Activated T-helper 1 cell treated with anti-CD3 and anti-CD28 coated beads, Interleukin-12 subunit alpha, Interleukin-12 subunit beta, Interleukin-2, Interleukin-4 antibody, amounts not matched to agents 30 ng/mL and 10 ng/mL and 1 ng/mL, durations not matched to agents 14 hours and 24 hours and 36 hours (primary cell): ENCODE measurements around the gene TIMP2. TPM values are rescaled to one million over a fixed set of nuclear protein-coding genes. Genes with fewer than 3 reads are reported as not detected.
"Not testable (repeated sequence)": the region's sequence is repeated elsewhere in the genome, so short reads cannot be mapped to it uniquely, and the experiment has no call there.

Experiments used
- DNase-seq: peaks from one replicate; pipeline ENCODE4 v3.0.0; 2021; ENCODE audit warnings: low spot score
- H3K27ac Mint-ChIP-seq: one replicate; pipeline ENCODE4 v1.8.0; 2021; ENCODE audit warnings: mild to moderate bottlenecking, mixed read lengths
- H3K27me3 Mint-ChIP-seq: one replicate; pipeline ENCODE4 v1.8.0; 2022; ENCODE audit warnings: mild to moderate bottlenecking, moderate library complexity, mixed read lengths; ENCODE audit not compliant: insufficient read depth
- H3K36me3 Mint-ChIP-seq: one replicate; pipeline ENCODE4 v1.8.0; 2021; ENCODE audit warnings: low read depth, mixed read lengths
- H3K4me1 Mint-ChIP-seq: one replicate; pipeline ENCODE4 v1.8.0; 2021; ENCODE audit warnings: low read depth, mixed read lengths
- H3K4me3 Mint-ChIP-seq: one replicate; pipeline ENCODE4 v1.8.0; 2021; ENCODE audit warnings: mild to moderate bottlenecking, moderate library complexity, mixed read lengths
- H3K9me3 Mint-ChIP-seq: one replicate; pipeline ENCODE4 v1.8.0; 2021; ENCODE audit warnings: mixed read lengths
- intact Hi-C: fragments of 100-400 bp; cut with micrococcal nuclease; formaldehyde crosslinking; loops from one replicate; pipeline ENCODE4 v1.15.1; 2024
- total RNA-seq: library from RNA; stranded (reverse); gene quantifications from 2 replicates; pipeline ENCODE4 v1.2.3, GENCODE V29; 2022

Gene TIMP2
- total RNA-seq, 1 donor from 2014 or later, result 1.1 TPM

DNA sequence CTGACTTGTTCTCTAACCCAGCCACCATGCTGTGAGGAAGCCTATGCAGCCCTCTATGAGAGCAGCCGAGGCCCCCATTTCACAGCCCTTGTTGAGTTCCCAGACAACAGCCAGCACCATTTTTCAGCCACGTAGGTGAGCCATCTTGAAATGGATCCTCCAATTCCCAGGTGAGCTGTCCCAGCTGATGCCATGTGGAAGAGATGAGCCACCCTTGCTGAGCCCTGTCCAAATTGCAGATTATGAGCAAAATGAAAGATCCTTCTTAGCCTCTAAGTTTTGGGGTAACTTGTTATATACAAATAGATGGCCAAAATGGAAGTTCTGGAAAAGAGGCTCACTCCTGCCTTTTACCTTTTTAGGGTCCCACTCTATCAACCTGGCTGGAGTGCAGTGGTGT, 25.7 kb upstream of the TIMP2 start:
- Mint-ChIP-seq H3K9me3 (peaks cover 18% of the 10 kb centered on the region), H3K4me3 (no peak overlapping the region), H3K27me3 (peaks cover 5% of the 10 kb centered on the region), H3K4me1 (no peaks in the 10 kb centered on the region), H3K27ac (no peak overlapping the region), H3K36me3 (no peaks in the 10 kb centered on the region)
- intact Hi-C loops, result no loop called here
- DNase-seq, result no peak

DNA sequence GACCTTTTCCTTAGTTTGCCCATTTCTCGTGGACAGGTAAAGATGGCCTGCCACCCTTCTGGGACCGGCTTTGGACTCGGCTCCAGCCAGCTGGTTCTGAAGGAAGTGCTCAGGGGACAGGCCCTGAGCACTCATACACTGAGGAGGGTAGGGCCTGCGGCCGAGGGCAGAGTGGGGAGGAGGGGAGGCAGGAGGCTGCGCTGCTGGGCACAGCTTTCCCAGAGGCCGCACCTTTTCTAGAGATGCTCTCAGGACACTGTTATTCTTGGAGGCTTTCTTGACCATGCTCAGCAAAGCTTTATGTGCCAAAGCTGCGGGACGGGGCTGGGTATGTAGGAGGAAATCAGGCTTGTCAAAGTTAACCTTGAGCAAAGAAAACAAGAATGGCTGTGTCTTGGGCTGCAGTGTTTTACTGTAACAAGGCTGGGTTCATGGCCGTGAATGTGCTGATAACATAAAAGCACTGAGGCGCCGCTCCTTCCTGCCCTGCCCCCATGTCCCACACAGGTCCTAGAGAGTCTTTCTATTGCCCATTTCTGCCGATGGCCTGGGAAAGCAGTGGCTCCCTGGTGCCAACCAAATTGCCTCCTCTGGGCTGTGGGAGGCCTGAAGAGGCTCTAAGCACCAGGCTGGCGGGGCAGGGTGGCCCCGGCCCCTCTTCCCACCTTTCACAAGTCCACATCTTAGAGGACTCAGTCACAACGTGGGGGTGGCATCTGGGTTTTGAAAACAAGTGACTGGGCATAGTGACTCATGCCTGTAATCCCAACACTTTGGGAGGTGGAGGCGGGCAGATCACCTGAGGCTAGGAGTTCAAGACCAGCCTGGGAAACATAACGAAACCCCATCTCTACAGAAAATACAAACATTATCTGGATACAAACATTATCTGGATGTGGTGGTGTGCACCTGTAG, 22.3 kb upstream of the TIMP2 start:
- H3K27me3 Mint-ChIP-seq, result peaks cover 7% of the 10 kb centered on the region
- intact Hi-C loops, result no loop called here
- H3K4me3 Mint-ChIP-seq, result no peak overlapping the region
- H3K4me1 Mint-ChIP-seq, result no peaks in the 10 kb centered on the region
- H3K9me3 Mint-ChIP-seq, result peaks cover 18% of the 10 kb centered on the region
- no peaks in the 10 kb centered on the region for H3K36me3 Mint-ChIP-seq
- no peak overlapping the region for H3K27ac Mint-ChIP-seq
- DNase-seq, result no peak

DNA sequence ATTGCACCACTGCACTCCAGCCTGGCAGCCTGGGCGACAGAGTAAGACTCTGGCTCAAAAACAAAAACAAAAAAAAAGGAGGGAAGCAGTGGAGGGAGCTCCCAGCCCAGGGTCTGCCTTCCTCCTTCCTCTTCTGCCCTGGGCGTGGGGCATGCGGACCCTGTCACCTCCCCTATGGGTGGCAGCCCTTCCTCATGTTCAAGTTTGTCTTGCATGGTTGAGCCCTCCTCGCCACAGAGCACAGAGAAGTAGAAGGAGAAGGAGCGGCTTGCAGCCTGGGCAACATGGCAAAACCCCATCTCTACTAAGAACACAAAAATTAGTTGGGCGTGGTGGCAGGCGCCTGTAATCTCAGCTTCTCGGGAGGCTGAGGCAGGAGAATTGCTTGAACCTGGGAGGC, 21.4 kb upstream of the TIMP2 start:
- Mint-ChIP-seq H3K9me3 (peaks cover 18% of the 10 kb centered on the region), H3K36me3 (no peaks in the 10 kb centered on the region), H3K4me1 (no peaks in the 10 kb centered on the region), H3K4me3 (no peak overlapping the region), H3K27me3 (peaks cover 7% of the 10 kb centered on the region), H3K27ac (no peak overlapping the region)
- intact Hi-C loops, result no loop called here
- DNase-seq, result no peak

DNA sequence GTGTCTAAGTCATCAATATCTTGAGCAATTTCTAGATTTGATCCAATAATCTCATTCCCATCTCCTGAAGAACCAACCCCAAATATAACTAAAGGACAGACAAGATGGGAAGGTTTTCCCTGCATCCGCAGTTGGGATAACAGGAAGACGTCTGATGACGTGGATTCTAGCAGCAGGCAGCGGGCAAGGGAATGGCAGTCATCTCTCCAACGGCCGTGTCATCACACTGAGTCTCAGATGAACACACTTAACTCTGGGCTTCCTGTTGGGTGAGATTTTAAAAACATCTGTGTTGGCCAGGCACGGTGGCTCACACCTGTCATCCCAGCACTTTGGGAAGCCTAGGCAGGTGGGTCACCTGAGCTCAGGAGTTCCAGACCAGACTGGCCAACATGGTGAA, 20.9 kb upstream of the TIMP2 start:
- Mint-ChIP-seq H3K36me3 (no peaks in the 10 kb centered on the region), H3K9me3 (peaks cover 14% of the 10 kb centered on the region), H3K27me3 (peaks cover 7% of the 10 kb centered on the region), H3K4me1 (no peaks in the 10 kb centered on the region), H3K4me3 (no peak overlapping the region), H3K27ac (no peak overlapping the region)
- intact Hi-C loops, result no loop called here
- DNase-seq, result no peak

DNA sequence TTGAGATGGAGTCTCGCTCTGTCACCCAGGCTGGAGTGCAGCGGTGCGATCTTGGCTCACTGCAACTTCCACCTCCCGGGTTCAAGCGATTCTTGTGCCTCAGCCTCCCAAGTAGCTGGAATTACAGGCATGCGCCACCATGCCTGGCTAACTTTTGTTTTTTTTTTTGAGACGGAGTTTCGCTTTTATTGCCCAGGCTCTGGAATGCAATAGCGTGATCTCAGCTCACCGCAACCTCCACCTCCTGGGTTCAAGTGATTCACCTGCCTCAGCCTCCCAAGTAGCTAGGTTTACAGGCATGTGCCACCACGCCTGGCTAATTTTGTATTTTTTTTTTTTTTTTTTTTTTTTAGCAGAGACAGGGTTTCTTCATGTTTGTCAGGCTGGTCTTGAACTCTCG, 20.3 kb upstream of the TIMP2 start:
- not testable (repeated sequence) for H3K4me1 Mint-ChIP-seq, H3K27ac Mint-ChIP-seq, H3K27me3 Mint-ChIP-seq

DNA sequence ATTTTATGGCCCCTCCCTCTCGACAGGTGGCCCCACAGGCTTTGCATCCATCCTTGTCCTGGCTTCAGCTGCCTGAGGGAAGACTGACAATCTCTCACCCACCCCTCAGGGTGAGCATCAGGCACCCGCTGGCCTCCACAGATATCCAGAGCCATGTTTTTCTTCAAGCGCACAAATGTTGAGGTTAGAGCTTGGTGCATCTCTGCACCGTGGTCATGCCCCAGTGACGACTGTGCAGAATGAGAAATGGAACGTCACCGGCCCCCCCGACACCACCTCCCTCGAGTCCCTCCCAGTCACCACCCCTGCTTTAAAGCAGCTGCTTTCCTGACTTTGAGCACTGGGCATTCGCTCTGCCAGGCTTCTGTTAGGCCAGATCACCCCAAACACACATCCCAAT, 19.8 kb upstream of the TIMP2 start:
- Mint-ChIP-seq H3K36me3 (no peaks in the 10 kb centered on the region), H3K9me3 (peaks cover 2% of the 10 kb centered on the region), H3K4me3 (no peak overlapping the region), H3K4me1 (no peaks in the 10 kb centered on the region), H3K27ac (no peak overlapping the region), H3K27me3 (peaks cover 7% of the 10 kb centered on the region)
- no peak for DNase-seq
- intact Hi-C loops, result no loop called here

More for the DNA sequence above, 20.3 kb upstream of the TIMP2 start:
- H3K36me3 Mint-ChIP-seq, H3K9me3 Mint-ChIP-seq, DNase-seq, intact Hi-C loops, H3K4me3 Mint-ChIP-seq: not testable (repeated sequence)

DNA sequence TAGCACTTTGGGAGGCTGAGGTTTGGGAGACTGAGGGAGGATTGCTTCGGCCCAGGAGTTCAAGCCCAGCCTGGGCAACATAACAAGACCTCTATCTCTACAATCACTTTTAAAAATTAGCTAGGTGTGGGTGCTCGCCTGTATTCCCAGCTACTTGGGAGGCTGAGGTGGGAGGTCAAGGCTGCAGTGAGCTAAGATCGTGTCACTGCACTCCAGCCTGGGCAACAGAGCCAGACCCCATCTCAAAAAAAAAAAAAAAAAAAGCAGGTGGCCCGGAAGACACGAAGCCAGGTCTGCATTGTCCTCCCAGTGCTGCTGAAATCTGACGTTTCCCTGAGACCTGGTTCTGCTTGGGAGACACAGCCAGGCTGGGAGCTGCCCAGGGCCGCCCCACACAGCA, 18.8 kb upstream of the TIMP2 start:
- no peaks in the 10 kb centered on the region for H3K4me1 Mint-ChIP-seq
- no peak for DNase-seq
- no peaks in the 10 kb centered on the region for H3K36me3 Mint-ChIP-seq
- H3K4me3 Mint-ChIP-seq, result no peak overlapping the region
- H3K27me3 Mint-ChIP-seq, result peaks cover 4% of the 10 kb centered on the region
- H3K27ac Mint-ChIP-seq, result no peak overlapping the region
- intact Hi-C loops, result no loop called here
- H3K9me3 Mint-ChIP-seq, result no peaks in the 10 kb centered on the region

DNA sequence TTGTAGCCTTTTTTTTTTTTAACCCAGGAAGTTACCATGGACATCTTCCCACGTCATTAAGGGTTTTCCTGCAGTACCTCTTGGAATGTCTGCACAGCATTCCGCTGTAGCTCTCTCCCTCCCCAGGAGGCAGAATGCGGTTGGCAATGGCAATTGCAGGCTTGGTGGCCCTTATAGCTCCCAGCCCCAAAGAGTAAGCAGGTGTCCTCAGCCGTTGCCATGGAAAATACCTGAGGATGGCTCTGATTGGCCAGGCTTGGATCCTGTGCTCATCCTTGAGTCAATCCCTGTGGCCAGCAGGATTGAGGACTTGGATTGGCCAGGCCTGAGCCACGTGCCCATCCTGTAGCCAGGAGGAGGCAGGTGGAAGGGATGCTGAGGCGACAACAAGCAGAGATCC, 15.5 kb upstream of the TIMP2 start:
- Mint-ChIP-seq H3K36me3 (no peaks in the 10 kb centered on the region), H3K9me3 (no peaks in the 10 kb centered on the region)

DNA sequence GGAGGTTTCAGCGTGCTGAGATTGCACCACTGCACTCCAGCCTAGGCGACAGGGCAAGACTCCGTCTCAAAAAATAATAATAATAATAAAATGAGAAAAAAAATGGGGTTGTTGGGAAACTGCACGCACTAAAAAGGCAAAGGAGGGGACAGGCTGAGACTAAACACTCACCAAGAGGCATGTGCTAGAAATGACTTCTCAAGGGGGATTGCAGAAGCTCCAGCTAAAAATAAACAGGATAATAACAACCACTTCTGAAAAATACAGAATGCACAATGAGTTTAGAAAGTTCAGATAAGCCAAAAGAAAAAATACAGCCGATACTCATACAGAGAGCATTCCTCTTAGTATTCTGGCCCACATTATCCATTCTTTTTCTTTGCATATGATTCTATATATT, 15.1 kb upstream of the TIMP2 start:
- no peak for DNase-seq
- H3K27ac Mint-ChIP-seq, result no peak overlapping the region
- peaks cover 2% of the 10 kb centered on the region for H3K27me3 Mint-ChIP-seq
- no peaks in the 10 kb centered on the region for H3K9me3 Mint-ChIP-seq
- no peaks in the 10 kb centered on the region for H3K36me3 Mint-ChIP-seq
- intact Hi-C loops, result no loop called here
- no peaks in the 10 kb centered on the region for H3K4me1 Mint-ChIP-seq
- no peak overlapping the region for H3K4me3 Mint-ChIP-seq

More for the DNA sequence above, 15.5 kb upstream of the TIMP2 start:
- DNase-seq, result no peak
- Mint-ChIP-seq H3K4me3 (no peak overlapping the region), H3K27me3 (peaks cover 2% of the 10 kb centered on the region), H3K27ac (no peak overlapping the region), H3K4me1 (no peaks in the 10 kb centered on the region)
- intact Hi-C loops, result no loop called here

DNA sequence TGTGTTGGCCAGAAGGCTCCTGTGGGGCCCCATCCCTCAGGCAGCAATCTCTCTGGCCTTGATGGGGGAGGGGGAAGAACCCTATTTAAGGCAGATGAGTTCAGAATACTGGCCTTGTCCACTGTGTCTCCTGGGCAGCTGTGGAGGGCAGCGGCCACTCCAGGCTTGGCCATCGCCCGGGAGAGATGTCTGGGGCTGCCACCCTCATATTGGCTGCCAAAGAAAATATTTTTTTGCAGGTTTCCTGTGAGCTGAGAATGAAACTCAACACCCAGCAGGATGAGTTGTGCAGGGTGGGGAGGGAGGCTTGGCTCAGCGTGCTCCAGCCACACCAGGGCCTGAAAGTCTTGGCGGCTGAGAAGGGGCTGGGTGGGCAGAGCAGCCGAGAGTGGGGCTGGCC, 14.4 kb upstream of the TIMP2 start:
- no peak overlapping the region for H3K4me3 Mint-ChIP-seq
- intact Hi-C loops, result no loop called here
- H3K27ac Mint-ChIP-seq, result no peak overlapping the region
- DNase-seq, result no peak
- no peaks in the 10 kb centered on the region for H3K36me3 Mint-ChIP-seq
- H3K9me3 Mint-ChIP-seq, result no peaks in the 10 kb centered on the region
- H3K4me1 Mint-ChIP-seq, result no peaks in the 10 kb centered on the region
- H3K27me3 Mint-ChIP-seq, result peaks cover 2% of the 10 kb centered on the region

DNA sequence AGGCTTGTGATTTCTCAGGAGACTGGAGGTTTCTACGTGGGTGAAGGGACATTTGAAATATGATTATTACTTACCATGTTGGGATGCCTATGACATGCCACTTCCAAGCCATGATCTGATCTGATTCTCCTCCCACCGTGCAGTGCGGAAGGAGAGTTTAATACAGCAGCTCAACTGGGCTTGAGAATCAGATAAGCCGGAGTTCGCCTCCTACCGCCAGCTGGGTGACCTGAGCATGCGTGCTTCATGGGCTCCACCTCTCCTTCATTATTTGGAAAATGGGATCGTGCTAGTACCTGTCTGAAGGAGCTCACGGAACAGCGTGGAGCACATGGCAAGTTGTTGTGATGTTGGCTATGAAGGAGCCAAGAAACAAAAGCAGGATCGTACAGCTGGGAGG, 12.4 kb upstream of the TIMP2 start:
- H3K9me3 Mint-ChIP-seq, result no peaks in the 10 kb centered on the region
- no peak for DNase-seq
- no peaks in the 10 kb centered on the region for H3K36me3 Mint-ChIP-seq
- H3K4me1 Mint-ChIP-seq, result peaks cover 4% of the 10 kb centered on the region
- no peak overlapping the region for H3K27ac Mint-ChIP-seq
- intact Hi-C loops, result no loop called here
- no peak overlapping the region for H3K4me3 Mint-ChIP-seq
- H3K27me3 Mint-ChIP-seq, result no peaks in the 10 kb centered on the region

DNA sequence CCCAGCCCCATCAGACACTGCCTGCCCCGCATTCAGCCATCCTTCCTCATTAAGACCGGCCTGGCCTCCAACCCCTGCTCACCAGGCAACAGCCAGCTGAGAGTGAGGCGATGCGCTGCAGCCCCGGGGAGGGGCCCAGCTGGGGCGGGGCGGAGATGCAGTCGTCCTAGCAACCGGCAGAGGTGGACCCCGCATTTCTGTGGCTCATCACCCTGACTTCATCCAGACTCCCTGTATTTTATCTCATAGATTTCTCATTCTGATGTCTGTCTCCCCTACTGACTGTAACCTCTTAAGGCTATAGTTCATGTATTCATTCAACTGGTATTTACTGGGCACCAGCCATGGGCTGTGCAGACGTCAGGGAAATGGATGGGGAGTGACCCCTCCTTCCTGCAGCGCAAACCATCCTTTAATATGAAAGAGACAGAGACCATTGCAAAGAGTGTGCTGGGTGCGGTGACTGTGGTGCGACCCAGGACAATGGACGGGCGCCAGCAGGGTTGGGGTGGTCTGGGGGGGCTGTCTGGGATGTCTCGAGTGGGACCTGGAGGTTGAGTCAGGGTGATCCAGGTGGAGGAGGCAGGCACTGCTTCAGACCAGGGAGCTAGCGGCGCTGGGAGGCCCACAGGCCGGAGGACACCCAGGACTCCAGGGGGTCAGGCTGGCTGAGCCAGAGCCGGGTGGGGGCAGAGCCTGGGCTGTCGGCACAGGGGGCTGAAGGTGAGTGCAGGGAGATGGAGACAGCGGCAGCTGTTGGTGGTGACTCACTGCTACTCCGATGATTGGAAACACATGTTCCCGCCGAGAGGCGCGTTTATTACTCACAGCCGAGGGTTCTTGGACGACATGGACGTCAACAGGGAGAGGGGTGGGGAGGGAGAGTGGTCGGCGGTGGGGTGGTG, 10.5 kb upstream of the TIMP2 start:
- peaks cover 3% of the 10 kb centered on the region for H3K27me3 Mint-ChIP-seq
- no peak overlapping the region for H3K4me3 Mint-ChIP-seq
- intact Hi-C loops, result no loop called here
- no peaks in the 10 kb centered on the region for H3K36me3 Mint-ChIP-seq
- H3K9me3 Mint-ChIP-seq, result no peaks in the 10 kb centered on the region
- no peak overlapping the region for H3K27ac Mint-ChIP-seq
- no peak for DNase-seq
- H3K4me1 Mint-ChIP-seq, result peaks cover 4% of the 10 kb centered on the region
